GM19099 (cell line): ENCODE data around the gene NTRK1.

Source experiments
- POLR2A ChIP-seq: IDR thresholded peaks from 3 replicates; pipeline ENCODE4 v1.6.1; 2011; ENCODE audit warnings: low read depth; ENCODE audit not compliant: insufficient read length; ENCODE audit errors: extremely low read depth

Gene NTRK1

DNA sequence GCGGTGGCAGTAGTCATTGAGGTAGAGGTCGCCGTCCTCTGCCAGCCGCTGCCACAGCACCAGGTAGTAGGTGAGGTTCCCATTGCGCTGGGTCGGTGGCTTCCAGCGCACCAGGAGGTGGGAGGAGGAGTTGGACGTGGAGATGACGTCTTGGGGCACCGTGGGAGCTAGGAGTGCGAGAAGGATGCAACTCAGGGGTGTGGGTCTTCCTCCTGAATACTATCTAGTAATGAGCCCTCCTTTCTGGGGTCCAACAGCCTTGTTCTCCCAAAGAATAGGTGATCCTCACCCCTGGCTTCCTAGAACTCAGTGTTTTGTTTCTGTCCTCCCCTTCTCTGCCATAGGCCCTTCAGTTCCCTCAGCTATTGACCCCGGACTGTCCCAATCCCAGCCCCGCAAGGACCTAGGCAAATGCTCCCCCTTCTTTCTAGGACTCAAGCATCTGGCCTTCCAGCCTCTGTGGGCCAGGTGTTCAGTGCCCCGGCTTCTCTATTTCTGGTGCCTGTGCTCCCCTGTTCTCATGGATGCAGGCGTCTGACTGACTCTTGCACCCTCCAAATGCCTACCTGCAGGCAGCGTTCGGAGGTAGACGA, 14.6 kb upstream of the NTRK1 start:
- TF ChIP-seq POLR2A: no peak

DNA sequence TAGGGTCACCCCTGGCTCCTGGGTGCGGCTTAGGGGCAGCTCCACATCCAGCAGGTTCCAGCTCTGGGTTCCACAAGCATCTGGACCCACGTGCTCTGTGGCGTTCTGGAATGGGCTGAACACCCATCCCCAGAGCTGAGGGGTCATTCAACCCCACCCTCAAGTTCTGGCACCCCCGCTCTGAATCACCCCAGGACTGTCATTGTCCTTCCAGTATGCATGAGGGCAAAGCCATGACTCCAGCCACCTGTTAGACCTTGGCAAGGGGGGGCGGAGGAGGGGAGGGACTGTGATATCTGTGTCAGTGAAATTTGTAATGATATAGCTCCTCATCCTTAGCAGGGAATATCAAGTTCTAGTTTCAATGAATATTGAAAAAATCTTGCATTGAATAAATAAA, 14.0 kb upstream of the NTRK1 start:
- no peak for TF ChIP-seq POLR2A

DNA sequence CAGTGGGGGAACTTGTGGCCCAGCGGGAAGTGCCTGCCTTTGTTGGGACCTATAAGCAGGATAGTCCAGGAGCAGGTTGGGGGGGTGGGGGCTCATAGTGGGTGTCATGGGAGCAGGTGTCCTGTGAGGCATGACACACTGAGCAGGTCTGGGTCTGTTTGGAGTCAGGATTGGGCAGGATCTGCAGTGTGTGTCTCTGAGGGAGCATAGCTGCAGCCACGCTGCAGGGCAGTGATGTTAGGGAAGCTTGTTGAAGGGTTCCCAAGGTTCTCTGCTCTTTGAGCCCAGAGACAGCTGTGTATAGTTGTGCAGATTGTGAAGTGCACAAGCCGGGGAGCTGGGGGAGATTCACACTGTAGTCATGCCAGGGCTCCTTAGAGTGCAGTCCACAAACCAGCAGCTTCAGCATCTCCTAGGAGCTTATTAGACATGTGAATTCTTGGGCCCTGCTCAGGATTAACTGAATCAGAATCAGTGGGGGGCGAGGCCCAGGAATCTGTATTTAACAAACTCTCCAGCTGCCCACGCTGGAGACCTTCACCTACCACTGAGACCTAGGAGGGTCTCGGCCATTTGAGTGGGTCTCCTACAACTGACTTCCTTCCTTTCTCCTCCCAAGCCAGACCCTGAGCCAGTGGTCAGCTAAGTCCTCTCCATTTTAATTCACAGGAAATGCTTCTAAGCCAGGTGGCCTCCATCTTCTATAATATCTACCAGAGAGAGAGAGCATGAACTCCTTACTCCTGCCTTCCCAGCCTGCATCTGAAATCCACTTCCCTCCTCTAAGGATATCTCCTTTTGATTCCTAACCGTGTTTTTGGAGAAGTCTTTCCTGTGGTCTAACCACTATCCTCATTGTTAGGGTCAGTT, 12.8 kb upstream of the NTRK1 start:
- no peak for TF ChIP-seq POLR2A

DNA sequence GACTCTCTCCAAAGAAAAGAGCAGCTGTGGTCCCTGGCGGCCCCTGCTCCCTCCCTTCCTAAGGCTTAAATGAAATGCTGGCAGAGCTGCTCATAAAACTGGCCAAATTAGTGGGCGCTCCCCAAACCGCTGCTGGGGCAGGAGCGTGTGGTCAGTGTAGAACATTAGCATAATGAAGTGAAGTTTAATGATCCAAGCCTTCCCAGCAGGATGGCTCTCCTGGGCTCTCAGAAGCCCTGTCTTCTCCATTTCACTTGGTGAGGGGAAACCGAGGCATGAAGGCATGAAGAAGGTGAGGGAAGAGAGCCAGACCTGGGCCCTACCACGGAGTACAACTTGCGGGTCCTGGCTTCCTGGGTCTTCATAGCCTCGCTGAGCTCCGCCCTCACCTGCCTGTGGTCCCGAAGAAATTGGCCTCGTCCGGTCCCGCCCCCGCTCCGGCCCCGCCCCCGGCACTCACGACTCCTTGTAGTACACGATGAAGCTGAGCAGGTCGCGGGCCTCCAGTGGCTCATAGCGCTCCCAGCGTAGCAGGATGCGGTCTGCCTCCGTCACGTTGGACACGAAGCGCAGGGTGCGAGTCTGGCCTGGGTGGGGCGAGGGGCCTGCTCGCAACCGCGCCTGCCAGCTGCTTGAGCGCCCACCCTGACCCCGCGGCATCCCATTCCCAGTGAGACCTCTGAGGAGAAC, 12.1 kb upstream of the NTRK1 start:
- no peak for TF ChIP-seq POLR2A

DNA sequence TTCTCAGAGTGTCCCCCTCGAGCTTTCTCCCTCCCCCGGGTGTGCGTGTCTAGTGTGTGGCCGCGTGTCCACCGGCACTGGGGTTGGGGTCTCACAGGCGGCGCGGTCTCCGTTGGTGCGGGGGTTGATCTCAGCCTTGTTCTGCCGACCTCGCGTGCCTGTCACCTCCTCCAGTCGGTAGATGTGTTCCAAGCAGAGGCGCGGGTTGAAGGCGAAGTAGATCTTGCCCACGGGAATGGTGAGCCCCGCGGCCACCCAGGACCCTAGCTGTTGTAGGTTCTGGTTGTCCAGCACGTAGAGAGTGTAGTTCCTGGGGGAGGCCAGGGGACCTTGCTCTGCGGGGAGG, 11.5 kb upstream of the NTRK1 start:
- no peak for TF ChIP-seq POLR2A

DNA sequence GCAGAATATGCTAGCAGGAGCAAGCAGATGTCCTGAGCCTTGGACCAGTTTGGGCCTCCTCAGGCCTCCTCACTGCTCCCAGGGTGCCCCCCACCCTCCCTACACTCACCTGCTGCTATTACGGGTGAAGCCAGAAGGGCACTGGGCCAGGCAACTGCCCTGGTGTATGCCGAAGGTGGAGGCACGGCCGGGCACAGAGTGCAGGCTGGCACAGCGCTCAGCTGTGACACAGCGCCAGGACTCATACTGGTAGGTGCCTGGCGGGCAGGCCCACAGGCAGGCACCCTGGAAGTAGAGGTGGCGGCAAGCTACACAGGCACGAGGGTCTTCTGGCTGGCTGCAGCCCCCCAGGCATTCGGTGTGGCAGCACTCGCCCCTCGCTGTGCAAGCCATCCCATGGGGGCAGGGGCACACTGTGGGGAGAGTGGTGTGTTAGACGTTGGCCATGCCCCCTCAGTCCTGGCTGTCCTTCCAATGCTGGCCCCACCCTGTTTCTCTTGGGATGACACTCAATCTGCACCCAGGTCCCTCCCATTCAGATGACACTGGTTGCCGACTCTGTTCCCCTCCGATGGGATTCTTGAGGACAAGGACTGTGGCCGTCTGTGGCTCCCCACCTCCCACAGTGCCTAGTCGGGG, 8.8 kb upstream of the NTRK1 start:
- TF ChIP-seq POLR2A: no peak

DNA sequence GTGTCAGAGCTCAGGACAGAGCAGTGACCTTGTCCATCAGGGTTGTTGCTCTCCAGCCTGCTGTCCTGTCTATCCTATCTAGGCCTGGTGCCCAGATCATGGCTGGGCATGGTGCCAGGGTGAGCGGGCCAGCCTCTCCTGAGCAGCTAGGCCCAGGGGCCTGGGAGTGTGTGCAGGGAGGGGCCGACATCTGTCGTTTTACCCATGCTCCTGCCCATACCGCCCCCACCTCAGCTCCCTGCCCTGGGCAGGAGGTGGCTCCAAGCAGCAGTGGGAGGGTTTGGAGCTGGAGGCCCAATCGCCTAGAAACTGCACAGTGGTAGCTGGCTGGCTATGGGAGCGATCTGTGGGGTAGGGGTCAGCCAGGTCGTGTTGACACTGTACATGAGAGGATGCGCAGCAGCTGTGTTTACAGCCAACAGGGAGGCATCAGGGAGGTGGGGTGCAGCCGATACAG, 8.2 kb upstream of the NTRK1 start:
- no peak for TF ChIP-seq POLR2A

DNA sequence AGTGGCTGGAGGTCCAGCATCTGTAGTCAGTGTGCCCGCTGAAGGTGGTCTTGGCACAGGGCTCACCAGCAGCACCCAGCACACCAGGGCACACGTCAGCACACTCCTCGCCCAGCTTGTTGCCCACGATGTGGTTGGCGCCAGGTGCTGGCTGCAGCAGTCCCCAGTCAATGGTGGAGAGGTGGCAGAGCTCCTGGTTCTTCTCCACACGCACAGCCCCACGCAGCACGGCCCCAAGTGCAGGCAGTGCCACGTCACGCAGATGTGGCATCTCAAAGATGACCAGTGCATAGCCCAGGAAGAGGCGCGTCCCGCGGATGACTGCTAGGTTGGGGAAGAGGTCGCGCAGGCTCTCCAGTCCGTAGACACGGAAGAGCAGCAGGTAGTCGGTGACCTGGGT, 6.9 kb upstream of the NTRK1 start:
- TF ChIP-seq POLR2A: no peak

DNA sequence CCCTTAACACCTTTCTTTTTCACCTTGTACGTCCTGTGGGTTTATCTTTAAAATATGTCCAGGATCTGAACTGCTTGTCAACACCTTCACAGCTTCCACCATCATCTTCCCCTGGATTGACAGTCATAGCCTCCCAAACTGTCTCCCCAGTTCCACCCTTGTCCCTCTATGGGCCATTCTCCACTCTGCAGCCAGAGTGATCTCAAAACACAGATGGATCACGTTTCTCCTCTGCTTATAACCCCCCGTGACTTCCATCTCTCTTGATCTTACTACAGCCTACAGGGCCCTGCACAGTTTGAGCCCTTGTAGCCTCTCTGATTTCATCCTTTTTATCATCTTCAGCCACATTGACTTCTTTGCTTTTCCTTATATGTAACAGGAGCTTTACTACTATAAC, 6.0 kb upstream of the NTRK1 start:
- TF ChIP-seq POLR2A: no peak

DNA sequence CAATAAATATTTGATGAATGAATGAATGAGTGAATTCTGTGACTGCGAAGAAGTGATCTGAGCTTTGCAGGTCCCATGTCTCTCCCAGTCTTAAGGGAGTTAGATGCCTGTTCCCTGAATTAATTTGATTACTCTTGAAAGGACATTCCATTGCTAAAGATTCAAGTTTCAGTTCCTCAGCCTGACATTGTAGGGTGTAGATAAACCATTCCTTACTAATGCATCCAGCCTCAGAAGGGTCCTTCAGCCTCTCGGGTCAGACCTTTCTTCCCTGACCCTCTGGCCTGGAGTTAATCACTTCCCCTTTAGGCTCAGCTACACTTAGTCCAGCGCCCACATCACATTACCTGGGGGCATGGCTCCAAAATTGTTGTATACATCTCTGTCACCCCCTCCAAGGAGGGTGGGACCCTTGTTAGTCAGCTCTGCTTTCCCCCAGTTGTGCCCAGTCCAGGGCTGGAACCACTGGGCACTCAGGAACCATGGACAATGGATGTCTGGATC, 4.3 kb upstream of the NTRK1 start:
- no peak for TF ChIP-seq POLR2A

DNA sequence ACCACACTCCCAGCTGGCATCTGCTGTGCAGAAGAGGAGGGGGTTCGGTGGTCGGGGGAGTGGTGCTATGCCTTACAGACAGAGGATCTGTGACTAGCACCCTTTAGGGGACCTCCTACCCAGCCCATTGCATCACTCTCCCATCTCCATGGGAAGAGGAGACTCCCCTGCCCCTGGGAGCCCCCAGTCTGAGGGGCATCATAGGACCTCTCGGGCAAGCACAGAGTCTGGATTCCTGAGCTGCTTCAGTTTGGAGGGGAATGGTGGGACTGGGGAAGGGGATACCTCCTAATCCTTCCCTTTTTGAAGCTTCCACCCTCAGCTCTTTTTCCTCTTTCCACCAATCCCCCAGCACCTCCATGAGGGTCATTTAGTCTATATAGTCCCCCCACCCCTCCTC, 3.1 kb upstream of the NTRK1 start:
- TF ChIP-seq POLR2A: no peak

DNA sequence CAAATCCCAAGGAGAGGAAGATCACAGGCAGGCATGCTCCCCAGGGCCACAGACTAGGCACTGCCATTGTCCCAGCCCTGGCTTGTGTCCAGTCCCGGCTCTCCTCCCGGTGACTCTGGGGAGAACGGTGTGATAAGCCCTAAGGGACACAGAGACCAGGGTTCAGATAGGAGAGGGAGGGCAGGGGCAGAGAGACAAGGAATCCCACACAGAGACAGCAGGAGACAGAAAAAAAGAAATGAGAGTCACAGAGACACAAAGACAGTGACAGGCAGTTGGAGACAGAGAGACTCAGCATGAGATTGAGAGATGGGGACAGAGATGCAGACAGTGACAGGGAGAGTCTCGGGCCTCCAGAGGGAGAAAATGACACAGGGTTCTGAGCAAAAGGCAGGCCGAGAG, 2.1 kb upstream of the NTRK1 start:
- TF ChIP-seq POLR2A: no peak

DNA sequence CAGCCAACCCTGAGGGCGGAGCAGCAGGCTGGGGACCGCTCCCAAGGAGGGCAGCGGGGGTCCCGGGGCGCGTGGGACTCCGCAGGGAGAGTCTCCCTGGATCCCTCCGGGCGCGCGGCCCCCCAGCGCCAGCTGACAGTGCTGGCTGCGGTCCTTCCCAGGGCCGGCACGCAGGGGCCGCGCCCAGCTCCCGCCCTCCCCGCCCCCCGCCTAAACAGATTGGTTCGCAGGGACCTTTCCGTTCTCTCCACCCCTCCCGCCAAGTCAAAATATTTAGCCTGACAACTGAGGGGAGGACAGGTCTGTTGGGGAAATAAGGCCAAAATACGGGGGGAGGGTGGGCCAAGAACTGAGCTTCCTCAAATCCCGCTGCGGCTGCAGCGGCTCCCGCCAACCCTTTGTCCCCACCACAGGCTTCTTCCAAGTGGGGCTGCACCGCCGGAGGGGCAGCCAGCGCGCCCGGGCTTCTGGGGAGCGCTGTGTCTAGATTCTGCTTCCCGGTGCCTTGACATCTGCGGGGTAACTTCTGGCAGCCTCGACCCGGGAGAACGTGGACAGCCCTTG, 1.6 kb upstream of the NTRK1 start, which contains the start of gene INSRR:
Gene INSRR, minus strand, starts transcription at position 159 of the 564 bp plus-strand sequence. CDS start 496 bp downstream, outside the sequence.
- no peak for TF ChIP-seq POLR2A

DNA sequence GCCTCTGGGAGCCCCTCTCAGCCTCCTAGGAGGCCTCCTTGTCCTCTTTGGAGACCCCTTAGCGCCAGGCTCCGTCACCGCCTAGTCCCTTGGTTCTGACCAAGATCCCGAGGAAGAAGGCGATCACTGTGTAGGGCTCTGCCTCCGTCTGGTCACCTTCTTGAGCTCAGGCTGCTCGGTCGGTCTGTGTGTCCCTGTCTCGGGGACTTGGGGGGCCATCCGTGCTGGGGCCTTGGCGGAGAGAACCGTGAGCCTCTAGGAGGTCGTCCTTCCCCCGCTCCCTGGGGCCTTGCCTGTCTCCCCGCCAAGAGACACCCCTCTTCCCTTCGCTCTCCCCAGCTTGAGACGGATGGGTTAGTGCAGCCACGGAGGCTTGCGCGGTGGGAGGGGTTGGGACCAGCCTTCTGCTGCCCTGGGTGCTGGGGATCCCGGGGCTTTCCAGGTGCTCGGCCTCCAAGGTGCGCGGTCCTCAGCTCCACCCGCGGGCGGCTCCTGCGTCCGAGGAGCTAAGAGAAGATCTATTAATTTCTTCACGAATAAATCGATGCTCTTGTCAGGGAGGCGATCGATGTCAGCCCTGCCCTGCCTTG, 1.0 kb upstream of the NTRK1 start:
- TF ChIP-seq POLR2A: no peak
